Type B pancreatic cell (in vitro differentiated cells): ENCODE data around the gene CRYAA. TPM values are rescaled to one million over a fixed set of nuclear protein-coding genes. Genes with fewer than 3 reads are reported as not detected.

Experiments
- DNase-seq: peaks from one replicate; pipeline ENCODE4 v3.0.0; 2021; ENCODE audit warnings: mixed read lengths; ENCODE audit not compliant: unreplicated experiment; ENCODE audit errors: extremely low spot score
- H3K27ac Mint-ChIP-seq: 2 replicates; pipeline ENCODE4 v1.8.0; 2021; ENCODE audit warnings: mild to moderate bottlenecking, mixed read lengths
- H3K27me3 Mint-ChIP-seq: 2 replicates; pipeline ENCODE4 v1.8.0; 2021; ENCODE audit warnings: mixed read lengths
- H3K36me3 Mint-ChIP-seq: 2 replicates; pipeline ENCODE4 v1.8.0; 2021; ENCODE audit warnings: mixed read lengths
- H3K4me1 Mint-ChIP-seq: one replicate; pipeline ENCODE4 v1.8.0; 2021; ENCODE audit warnings: mixed read lengths; ENCODE audit not compliant: unreplicated experiment
- H3K4me3 Mint-ChIP-seq: 2 replicates; pipeline ENCODE4 v1.8.0; 2021; ENCODE audit warnings: mild to moderate bottlenecking, mixed read lengths
- H3K9me3 Mint-ChIP-seq: 2 replicates; pipeline ENCODE4 v1.8.0; 2021; ENCODE audit warnings: mixed read lengths
- CTCF ChIP-seq: fragments of 200-600 bp; sonication (generic); conservative IDR thresholded peaks from 2 replicates; pipeline ENCODE4 v1.5.0; 2021; ENCODE audit warnings: antibody characterized with exemption, mild to moderate bottlenecking
- total RNA-seq: library from RNA; stranded (reverse); gene quantifications from 2 replicates; pipeline ENCODE4 v1.2.1, GENCODE V29; 2021; ENCODE audit warnings: low replicate concordance

CRYAA gene
- total RNA-seq, 1 donor from 2014 or later: not detected

- H3K4me3 Mint-ChIP-seq: no peak overlapping the region
- H3K9me3 Mint-ChIP-seq: no peaks in the 10 kb centered on the region
- H3K27ac Mint-ChIP-seq: no peak overlapping the region
- H3K4me1 Mint-ChIP-seq: peaks cover 15% of the 10 kb centered on the region
- peaks cover 16% of the 10 kb centered on the region for H3K27me3 Mint-ChIP-seq
- DNase-seq: peak; percentile 51
- no peak for TF ChIP-seq CTCF
- H3K36me3 Mint-ChIP-seq: no peaks in the 10 kb centered on the region
Observed at GRCh38 chr21:43190951-43191350, 22.1 kb downstream of the CRYAA start.

- no peak for TF ChIP-seq CTCF
- Mint-ChIP-seq H3K9me3 (no peaks in the 10 kb centered on the region), H3K4me3 (no peak overlapping the region), H3K27ac (no peak overlapping the region), H3K4me1 (peaks cover 20% of the 10 kb centered on the region), H3K27me3 (peaks cover 16% of the 10 kb centered on the region), H3K36me3 (no peaks in the 10 kb centered on the region)
- DNase-seq: peak; percentile 47
Observed at GRCh38 chr21:43191521-43191920, 22.7 kb downstream of the CRYAA start.

- Mint-ChIP-seq H3K36me3 (no peaks in the 10 kb centered on the region), H3K27ac (no peak overlapping the region), H3K27me3 (peaks cover 16% of the 10 kb centered on the region), H3K4me3 (no peak overlapping the region), H3K9me3 (peaks cover under 1% of the 10 kb centered on the region), H3K4me1 (peaks cover 24% of the 10 kb centered on the region)
- TF ChIP-seq CTCF: no peak
- no peak for DNase-seq
Observed at GRCh38 chr21:43191971-43192370, 23.2 kb downstream of the CRYAA start.

GRCh38 chr21:43192501-43193081, 23.8 kb downstream of the CRYAA start:
- H3K27me3 Mint-ChIP-seq: peaks cover 20% of the 10 kb centered on the region
- no peaks in the 10 kb centered on the region for H3K36me3 Mint-ChIP-seq
- peak; percentile 49 for DNase-seq
- H3K4me3 Mint-ChIP-seq: no peak overlapping the region
- no peak overlapping the region for H3K27ac Mint-ChIP-seq
- TF ChIP-seq CTCF: no peak
- peaks cover 5% of the 10 kb centered on the region for H3K9me3 Mint-ChIP-seq
- H3K4me1 Mint-ChIP-seq: peaks cover 30% of the 10 kb centered on the region

GRCh38 chr21:43193088-43193650, 24.4 kb downstream of the CRYAA start:
- H3K9me3 Mint-ChIP-seq: peaks cover 6% of the 10 kb centered on the region
- no peak for TF ChIP-seq CTCF
- H3K36me3 Mint-ChIP-seq: no peaks in the 10 kb centered on the region
- H3K4me1 Mint-ChIP-seq: peaks cover 30% of the 10 kb centered on the region
- no peak overlapping the region for H3K4me3 Mint-ChIP-seq
- DNase-seq: peak; percentile 8
- no peak overlapping the region for H3K27ac Mint-ChIP-seq
- peaks cover 20% of the 10 kb centered on the region for H3K27me3 Mint-ChIP-seq
